GM12878 (cell line): ENCODE measurements around the gene TREM1.

Source experiments
- POLR2A ChIP-seq: IDR thresholded peaks from 2 replicates; pipeline ENCODE4 v1.6.1; 2011; ENCODE audit warnings: low read depth, mild to moderate bottlenecking, low read length
- TF ChIP-seq, protein P1 (sequence below), 3 experiments: IDR thresholded peaks in 2 of 3; conservative IDR thresholded peaks in 1 of 3; 2 replicates each; pipeline ENCODE4 v1.5.1; 2011; ENCODE audit warnings: low read depth in 3 of 3, low read length in 3 of 3, mild to moderate bottlenecking in 3 of 3, control low read depth in 2 of 3, moderate library complexity in 2 of 3, inconsistent platforms in 1 of 3, mixed read lengths in 1 of 3; ENCODE audit not compliant: control insufficient read depth in 2 of 3, insufficient read depth in 1 of 3; ENCODE audit errors: extremely low read depth in 1 of 3

DNA sequence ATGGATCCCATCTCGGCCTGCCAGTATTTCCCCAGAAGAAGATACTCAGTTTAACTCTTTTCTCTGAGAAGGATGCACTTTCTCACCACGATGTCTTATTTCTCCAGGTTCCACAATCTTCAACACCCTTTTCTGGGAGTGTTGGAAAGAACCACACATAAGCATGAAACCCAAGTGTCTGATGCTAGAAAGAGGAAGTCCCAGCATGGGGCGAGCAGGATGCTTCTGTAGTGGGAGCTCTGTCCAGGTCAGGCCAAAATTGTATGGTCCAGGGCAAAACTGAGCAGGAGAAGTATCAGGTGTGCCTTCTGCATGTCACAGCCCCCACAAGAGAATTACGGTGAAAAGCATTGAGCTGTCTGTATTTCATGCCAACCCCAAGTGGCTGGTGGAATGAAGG is 11.0 kb downstream of the TREM1 start:
- TF ChIP-seq, protein P1, sequence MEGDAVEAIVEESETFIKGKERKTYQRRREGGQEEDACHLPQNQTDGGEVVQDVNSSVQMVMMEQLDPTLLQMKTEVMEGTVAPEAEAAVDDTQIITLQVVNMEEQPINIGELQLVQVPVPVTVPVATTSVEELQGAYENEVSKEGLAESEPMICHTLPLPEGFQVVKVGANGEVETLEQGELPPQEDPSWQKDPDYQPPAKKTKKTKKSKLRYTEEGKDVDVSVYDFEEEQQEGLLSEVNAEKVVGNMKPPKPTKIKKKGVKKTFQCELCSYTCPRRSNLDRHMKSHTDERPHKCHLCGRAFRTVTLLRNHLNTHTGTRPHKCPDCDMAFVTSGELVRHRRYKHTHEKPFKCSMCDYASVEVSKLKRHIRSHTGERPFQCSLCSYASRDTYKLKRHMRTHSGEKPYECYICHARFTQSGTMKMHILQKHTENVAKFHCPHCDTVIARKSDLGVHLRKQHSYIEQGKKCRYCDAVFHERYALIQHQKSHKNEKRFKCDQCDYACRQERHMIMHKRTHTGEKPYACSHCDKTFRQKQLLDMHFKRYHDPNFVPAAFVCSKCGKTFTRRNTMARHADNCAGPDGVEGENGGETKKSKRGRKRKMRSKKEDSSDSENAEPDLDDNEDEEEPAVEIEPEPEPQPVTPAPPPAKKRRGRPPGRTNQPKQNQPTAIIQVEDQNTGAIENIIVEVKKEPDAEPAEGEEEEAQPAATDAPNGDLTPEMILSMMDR (IDR thresholded peaks at IDR 0.05 in 2 of 3, conservative IDR thresholded peaks at IDR 0.05 in 1 of 3; ENCODE audit: control insufficient read depth in 2 of 3, extremely low read depth in 1 of 3, insufficient read depth in 1 of 3, low read depth in 3 of 3, low read length in 3 of 3) = no peak
- no peak for TF ChIP-seq POLR2A
